GM04503 (cell line): ENCODE measurements around the gene MDFIC.

Source experiments
- DNase-seq: peaks from one replicate; pipeline ENCODE4 v3.0.0-alpha.2; 2012; ENCODE audit warnings: low read depth

The MDFIC gene

GRCh38 chr7:114928060-114928459 lies 6.2 kb downstream of the MDFIC start:
- no peak for DNase-seq

- no peak for DNase-seq
These were observed 7.7 kb downstream of the MDFIC start for GRCh38 chr7:114929570-114929969.

- DNase-seq, result no peak
These were observed 8.3 kb downstream of the MDFIC start for GRCh38 chr7:114930107-114930661.

GRCh38 chr7:114930829-114931655 lies 9.1 kb downstream of the MDFIC start:
- DNase-seq, result no peak

- no peak for DNase-seq
These were observed 9.7 kb downstream of the MDFIC start for GRCh38 chr7:114931656-114932011.

- DNase-seq, result no peak
These were observed 11.1 kb downstream of the MDFIC start for GRCh38 chr7:114932991-114933390.

- DNase-seq, result no peak
These were observed 11.8 kb downstream of the MDFIC start for GRCh38 chr7:114933658-114934057.

- DNase-seq, result no peak
These were observed 12.2 kb downstream of the MDFIC start for GRCh38 chr7:114934086-114934485.

GRCh38 chr7:114934713-114935112 lies 12.8 kb downstream of the MDFIC start:
- DNase-seq, result no peak

GRCh38 chr7:114936471-114936870 lies 14.6 kb downstream of the MDFIC start:
- no peak for DNase-seq

- DNase-seq, result no peak
These were observed 15.6 kb downstream of the MDFIC start for GRCh38 chr7:114937446-114937845.

- DNase-seq, result no peak
These were observed 16.9 kb downstream of the MDFIC start for GRCh38 chr7:114938785-114939184.

GRCh38 chr7:114939484-114940097 lies 17.7 kb downstream of the MDFIC start:
- no peak for DNase-seq

GRCh38 chr7:114940220-114940619 lies 18.3 kb downstream of the MDFIC start:
- DNase-seq, result no peak

- DNase-seq, result no peak
These were observed 19.8 kb downstream of the MDFIC start for GRCh38 chr7:114941692-114942091.

- DNase-seq, result no peak
These were observed 20.7 kb downstream of the MDFIC start for GRCh38 chr7:114942446-114943175.

GRCh38 chr7:114943530-114943929 lies 21.6 kb downstream of the MDFIC start:
- DNase-seq, result no peak

- DNase-seq, result no peak
These were observed 22.3 kb downstream of the MDFIC start for GRCh38 chr7:114943953-114944744.

- DNase-seq, result peak; percentile 83
These were observed 23.1 kb downstream of the MDFIC start for GRCh38 chr7:114944745-114945625.

- peak; percentile 42 for DNase-seq
These were observed 27.3 kb downstream of the MDFIC start for GRCh38 chr7:114949231-114949630.

GRCh38 chr7:114952296-114952695 lies 30.4 kb downstream of the MDFIC start:
- no peak for DNase-seq
